C4-2B (cell line): Measurements from ENCODE around the gene C13orf42.

Experiments
- CTCF ChIP-seq: fragments of 450-650 bp; conservative IDR thresholded peaks from 2 replicates; pipeline ENCODE4 v1.5.1; 2017; ENCODE audit warnings: mild to moderate bottlenecking
- ZFX ChIP-seq: fragments of 450-650 bp; IDR thresholded peaks from 2 replicates; pipeline ENCODE4 v1.6.1; 2017

GRCh38 chr13:51032831-51033230 lies 78.2 kb downstream of the C13orf42 start:
- no peak for TF ChIP-seq CTCF
- no peak for TF ChIP-seq ZFX
